Fibroblast of villous mesenchyme (primary cell): ENCODE measurements around the gene SLC22A4. TPM values are rescaled to one million over a fixed set of nuclear protein-coding genes. Genes with fewer than 3 reads are reported as not detected.

Experiments used
- DNase-seq: peaks from one replicate; pipeline ENCODE4 v3.0.0-alpha.2; 2010; ENCODE audit warnings: low read depth
- H3K4me3 ChIP-seq: 2 replicates; pipeline ENCODE4 v1.5.1; 2011; ENCODE audit warnings: low read depth, mild to moderate bottlenecking, low read length
- total RNA-seq: library from RNA; depleted of rRNA; stranded (reverse); fragments of >200 nt; gene quantifications from 2 replicates; pipeline ENCODE4 v1.2.3, GENCODE V29; 2012
- TF ChIP-seq, protein P1 (sequence below): IDR thresholded peaks from 2 replicates; pipeline ENCODE4 v1.5.1; 2012; ENCODE audit warnings: low read depth, mild to moderate bottlenecking, low read length; ENCODE audit not compliant: insufficient read depth

The SLC22A4 gene
- total RNA-seq, 1 donor, result 16.4 TPM

DNA sequence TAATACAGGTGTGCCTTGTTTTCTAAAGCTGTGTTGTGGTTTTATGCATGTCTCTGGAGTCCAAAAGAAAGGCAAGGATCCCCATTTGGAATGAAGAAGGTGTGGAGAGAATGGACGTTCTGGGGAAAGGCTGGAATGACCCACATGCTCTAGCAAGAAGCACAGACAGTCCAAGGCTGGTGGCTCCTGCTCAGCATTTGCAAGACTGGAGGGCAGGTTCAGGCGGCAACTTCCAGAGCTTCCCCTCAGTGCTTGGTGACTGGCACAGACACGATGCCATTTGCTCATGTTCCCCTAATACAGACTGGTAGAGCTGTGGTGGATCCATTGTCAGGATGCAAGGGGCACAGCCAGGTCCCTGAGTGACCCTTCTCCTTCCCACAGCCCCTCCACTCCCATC lies 8.2 kb downstream of the SLC22A4 start:
- TF ChIP-seq, protein P1, sequence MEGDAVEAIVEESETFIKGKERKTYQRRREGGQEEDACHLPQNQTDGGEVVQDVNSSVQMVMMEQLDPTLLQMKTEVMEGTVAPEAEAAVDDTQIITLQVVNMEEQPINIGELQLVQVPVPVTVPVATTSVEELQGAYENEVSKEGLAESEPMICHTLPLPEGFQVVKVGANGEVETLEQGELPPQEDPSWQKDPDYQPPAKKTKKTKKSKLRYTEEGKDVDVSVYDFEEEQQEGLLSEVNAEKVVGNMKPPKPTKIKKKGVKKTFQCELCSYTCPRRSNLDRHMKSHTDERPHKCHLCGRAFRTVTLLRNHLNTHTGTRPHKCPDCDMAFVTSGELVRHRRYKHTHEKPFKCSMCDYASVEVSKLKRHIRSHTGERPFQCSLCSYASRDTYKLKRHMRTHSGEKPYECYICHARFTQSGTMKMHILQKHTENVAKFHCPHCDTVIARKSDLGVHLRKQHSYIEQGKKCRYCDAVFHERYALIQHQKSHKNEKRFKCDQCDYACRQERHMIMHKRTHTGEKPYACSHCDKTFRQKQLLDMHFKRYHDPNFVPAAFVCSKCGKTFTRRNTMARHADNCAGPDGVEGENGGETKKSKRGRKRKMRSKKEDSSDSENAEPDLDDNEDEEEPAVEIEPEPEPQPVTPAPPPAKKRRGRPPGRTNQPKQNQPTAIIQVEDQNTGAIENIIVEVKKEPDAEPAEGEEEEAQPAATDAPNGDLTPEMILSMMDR, result no peak
- no peak overlapping the region for H3K4me3 ChIP-seq
- no peak for DNase-seq

DNA sequence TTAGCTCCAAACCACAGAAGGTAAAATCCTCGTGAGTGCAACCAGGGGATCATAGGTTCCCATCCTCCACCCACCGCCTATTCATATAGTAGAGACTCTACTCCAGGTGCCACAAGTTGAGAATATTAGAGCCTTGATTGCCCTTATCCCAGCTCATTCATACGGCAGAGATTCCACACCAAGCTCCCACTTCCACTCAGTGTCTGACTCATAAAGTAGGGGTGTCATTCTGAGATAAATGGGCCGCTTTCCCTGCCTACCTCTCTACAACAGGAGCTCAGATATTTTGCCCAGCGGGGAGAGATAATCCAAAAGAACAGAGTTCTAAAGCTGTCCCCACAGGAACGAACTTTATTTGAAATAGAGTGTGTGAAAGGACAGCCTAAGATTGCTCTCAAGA lies 9.4 kb downstream of the SLC22A4 start:
- H3K4me3 ChIP-seq, result no peak overlapping the region
- no peak for DNase-seq
- TF ChIP-seq, protein P1, result no peak

DNA sequence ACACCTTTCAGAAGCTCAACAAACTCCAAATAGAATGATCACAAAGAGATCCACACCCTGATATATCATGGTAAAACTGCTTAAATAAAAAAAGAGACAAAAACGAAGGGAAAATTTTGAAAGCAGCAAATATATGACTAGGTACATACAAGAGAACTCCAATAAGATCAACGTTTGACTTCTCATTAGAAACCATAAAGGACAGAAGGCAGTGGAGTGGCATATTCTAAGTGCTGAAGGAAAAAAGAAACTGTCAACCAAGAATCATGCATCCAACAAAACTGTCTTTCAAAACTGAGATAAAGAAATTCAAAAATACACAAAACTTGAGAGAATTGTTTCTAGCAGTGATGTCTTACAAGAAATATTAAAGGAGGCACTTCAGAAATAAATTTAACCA lies 11.2 kb downstream of the SLC22A4 start:
- no peak for DNase-seq
- H3K4me3 ChIP-seq, result no peak overlapping the region
- TF ChIP-seq, protein P1, result no peak

DNA sequence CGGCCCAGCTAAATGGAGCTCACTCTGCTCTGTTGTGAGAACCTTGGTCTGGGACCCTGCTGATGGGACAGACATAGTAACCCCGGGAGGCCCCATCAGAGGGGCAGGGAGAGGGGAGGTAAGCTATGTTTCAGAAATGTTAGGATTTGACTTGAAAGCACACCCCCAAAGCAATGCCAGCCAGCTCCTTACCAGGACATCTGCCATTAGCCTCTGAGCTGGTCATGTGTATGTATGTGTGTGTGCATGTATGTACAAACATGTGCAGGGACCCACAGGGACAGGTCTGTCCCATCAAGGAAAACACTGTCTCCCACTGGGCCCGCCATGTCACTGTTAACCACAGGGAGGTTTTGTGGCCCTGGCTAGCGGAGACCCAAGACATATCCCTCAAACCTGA lies 14.5 kb downstream of the SLC22A4 start:
- H3K4me3 ChIP-seq, result no peak overlapping the region
- no peak for DNase-seq
- TF ChIP-seq, protein P1, result no peak

DNA sequence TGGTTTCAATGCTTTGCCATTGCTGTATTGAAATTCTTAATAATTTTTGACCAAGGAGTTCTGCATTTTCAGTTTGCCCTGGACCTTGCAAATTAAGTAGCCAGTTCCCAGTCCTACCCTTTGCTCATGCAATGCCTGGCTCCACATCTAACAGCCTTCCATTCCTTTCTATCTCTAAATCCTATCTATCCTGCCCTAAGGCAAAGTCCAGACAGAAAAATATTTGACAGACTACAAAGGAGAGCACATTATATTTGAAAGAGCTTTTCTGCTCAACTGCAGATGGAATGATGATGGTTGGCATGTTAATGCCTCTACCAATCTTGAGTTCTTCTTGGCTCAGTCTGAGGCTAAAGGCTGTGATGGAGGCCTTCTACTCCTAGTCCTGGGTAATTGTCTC lies 15.5 kb downstream of the SLC22A4 start:
- H3K4me3 ChIP-seq, result no peak overlapping the region

DNA sequence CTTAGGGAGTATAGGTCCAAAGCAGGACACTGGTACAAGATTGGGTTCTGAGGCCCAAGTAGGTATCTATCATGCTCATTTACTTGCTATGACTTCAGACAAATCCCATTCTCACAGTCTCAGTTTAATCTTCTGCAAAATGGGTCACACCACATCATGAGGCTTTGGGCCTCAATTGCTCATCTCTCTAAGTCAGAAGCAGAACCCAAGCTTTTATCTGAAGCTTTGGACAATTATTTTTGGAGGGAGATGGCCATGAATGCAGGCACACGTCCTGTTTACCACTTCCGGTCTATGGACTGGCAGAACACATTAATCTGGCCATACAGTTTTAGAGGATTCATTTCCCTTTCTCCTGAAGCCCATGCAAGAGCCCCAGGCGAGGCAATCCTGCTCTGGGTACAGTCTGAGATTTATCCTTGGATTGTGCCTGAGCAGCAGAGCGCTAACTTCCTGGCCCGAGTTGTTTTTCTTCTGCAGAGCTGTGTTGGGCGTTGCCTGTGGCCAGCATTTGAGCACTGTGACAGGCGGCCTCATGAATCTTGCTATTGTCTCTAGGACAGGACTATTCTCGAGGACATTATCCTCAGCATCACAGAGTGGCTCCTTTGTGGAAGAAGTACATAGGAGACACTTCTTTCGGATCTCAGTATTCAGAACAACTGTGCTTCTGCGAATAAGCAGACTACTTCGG lies 16.1 kb downstream of the SLC22A4 start:
- no peak for DNase-seq
- H3K4me3 ChIP-seq, result no peak overlapping the region
- TF ChIP-seq, protein P1, result no peak

More for the DNA sequence above, 15.5 kb downstream of the SLC22A4 start:
- TF ChIP-seq, protein P1, result no peak
- peak; percentile 8 for DNase-seq

DNA sequence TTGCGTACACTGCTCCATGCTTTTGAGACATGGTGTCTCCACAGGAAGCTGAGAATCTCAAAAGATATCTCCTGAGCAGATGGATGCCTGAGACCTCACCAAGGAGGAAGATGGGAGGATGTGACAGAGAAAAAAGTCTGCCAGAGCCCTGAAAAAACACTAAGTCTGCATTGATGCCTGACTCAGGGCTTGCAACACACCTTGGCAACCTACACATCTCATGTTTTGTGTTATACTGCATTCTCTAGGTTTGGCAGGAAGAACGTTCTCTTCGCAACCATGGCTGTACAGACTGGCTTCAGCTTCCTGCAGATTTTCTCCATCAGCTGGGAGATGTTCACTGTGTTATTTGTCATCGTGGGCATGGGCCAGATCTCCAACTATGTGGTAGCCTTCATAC lies 19.2 kb downstream of the SLC22A4 start:
- TF ChIP-seq, protein P1, result no peak
- peak; percentile 7 for DNase-seq
- H3K4me3 ChIP-seq, result no peak overlapping the region
